ENCODE results near the gene FMO4. TPM values are rescaled to one million over a fixed set of nuclear protein-coding genes. Genes with fewer than 3 reads are reported as not detected.

FMO4 gene
- total and polyA plus RNA-seq, 2 of the 13 experiments (the other 11 are each of a cell fraction or from before 2014, with no cell fraction given): 0.07 to 0.29 TPM

- H2AFZ ChIP-seq (ENCODE audit: low read length): no peak overlapping the region
- H3K9ac ChIP-seq (ENCODE audit: insufficient read depth, low read depth, low read length): no peak overlapping the region
- no peak overlapping the region for H3K4me3 ChIP-seq (replicated peaks in 1 of 3; ENCODE audit: insufficient read depth in 1 of 3, low read depth in 2 of 3, low read length in 3 of 3)
- POLR2A ChIA-PET: no interaction called here
- no peaks in the 10 kb centered on the region for H3K27me3 ChIP-seq (ENCODE audit: control insufficient read depth in 1 of 2, insufficient read depth in 2 of 2, low read length in 2 of 2)
- intact Hi-C loops (cut with micrococcal nuclease; ENCODE audit: unreplicated experiment): no loop called here
- no peak for ATAC-seq
- no peaks in the 10 kb centered on the region for H3K4me1 ChIP-seq (ENCODE audit: insufficient read depth, low read length)
- H3K79me2 ChIP-seq (ENCODE audit: insufficient read depth, low read length): no peaks in the 10 kb centered on the region
- in situ Hi-C loops (cut with HindIII; ENCODE audit: extremely low pct_ligation_motif_present, low pct_unique_long_range_greater_than_20kb): no loop called here
- CTCF ChIA-PET (ENCODE audit: low intra/inter-chr PET ratio, low total read pairs): no interaction called here
- no peak overlapping the region for H3K27ac ChIP-seq (ENCODE audit: extremely low read length, insufficient read depth, low read length)
- H3K36me3 ChIP-seq (replicated peaks in 1 of 2; ENCODE audit: control insufficient read depth in 1 of 2, insufficient read depth in 2 of 2, low read length in 2 of 2): no peaks in the 10 kb centered on the region
- no peak for DNase-seq (ENCODE audit: low spot score)
- FAIRE-seq: no peak
- 55% methylated on average over 2 of the region's 11 CpGs for WGBS (ENCODE audit: low lambda C conversion rate)
- H3K4me2 ChIP-seq (ENCODE audit: low read depth, low read length): no peak overlapping the region
- H4K20me1 ChIP-seq (ENCODE audit: insufficient read depth, low read length): no peaks in the 10 kb centered on the region
- BruUV-seq (replicated peaks): no TSS peak
- no peaks in the 10 kb centered on the region for H3K9me3 ChIP-seq (ENCODE audit: low read length)
- TF ChIP-seq KAT7 (CRISPR knock-in tag; IDR thresholded peaks at IDR 0.05; ENCODE audit: borderline replicate concordance) (no peak), ZNF530 (CRISPR knock-in tag; IDR thresholded peaks at IDR 0.05; ENCODE audit: low read depth) (no peak), ZNF83 (CRISPR knock-in tag; IDR thresholded peaks at IDR 0.05; ENCODE audit: borderline replicate concordance) (no peak), ZNF441 (CRISPR knock-in tag; IDR thresholded peaks at IDR 0.05; ENCODE audit: borderline replicate concordance) (no peak), CEBPB (IDR thresholded peaks at IDR 0.05; ENCODE audit: borderline replicate concordance, low read depth, low read length) (no peak), PBX2 (CRISPR knock-in tag; IDR thresholded peaks at IDR 0.05) (no peak), ZNF512B (CRISPR knock-in tag; IDR thresholded peaks at IDR 0.05; ENCODE audit: borderline replicate concordance) (no peak), ZNF350 (CRISPR knock-in tag; IDR thresholded peaks at IDR 0.05; ENCODE audit: borderline replicate concordance, low read depth) (no peak), ZBTB39 (CRISPR knock-in tag; IDR thresholded peaks at IDR 0.05) (no peak), ASH2L (IDR thresholded peaks at IDR 0.05; ENCODE audit: insufficient read length, low read depth, low read length) (no peak), ZNF7 (CRISPR knock-in tag; IDR thresholded peaks at IDR 0.05) (no peak), PHF5A (CRISPR knock-in tag; IDR thresholded peaks at IDR 0.05; ENCODE audit: low read depth, unreplicated experiment) (no peak), BCL3 (CRISPR knock-in tag; IDR thresholded peaks at IDR 0.05) (no peak), ZNF484 (CRISPR knock-in tag; IDR thresholded peaks at IDR 0.05; ENCODE audit: borderline replicate concordance, low read depth) (no peak), ZNF768 (CRISPR knock-in tag; IDR thresholded peaks at IDR 0.05) (no peak), HHEX (CRISPR knock-in tag; IDR thresholded peaks at IDR 0.05) (no peak), MYPOP (CRISPR knock-in tag; IDR thresholded peaks at IDR 0.05) (no peak)
These were observed 67.9 kb downstream of the FMO4 start for GRCh38 chr1:171381866-171382210.

All from HepG2 (cell line).